GM12878 (cell line): ENCODE measurements around the gene ACOX1.

Source experiments
- POLR2A ChIP-seq: IDR thresholded peaks from 2 replicates; pipeline ENCODE4 v1.6.1; 2011; ENCODE audit warnings: low read depth, mild to moderate bottlenecking, low read length
- SPI1 ChIP-seq: IDR thresholded peaks from 2 replicates; pipeline ENCODE4 v1.6.1; 2011; ENCODE audit warnings: low read depth, mild to moderate bottlenecking, low read length, moderate library complexity, borderline replicate concordance; ENCODE audit not compliant: insufficient read depth
- SUZ12 ChIP-seq: fragments of 200-600 bp; sonication (generic); IDR thresholded peaks from one replicate; pipeline ENCODE4 v1.6.1; 2018; ENCODE audit warnings: antibody characterized with exemption, mild to moderate bottlenecking; ENCODE audit not compliant: unreplicated experiment
- USF1 ChIP-seq: IDR thresholded peaks from 2 replicates; pipeline ENCODE4 v1.6.1; 2011; ENCODE audit warnings: borderline replicate concordance, low read depth, mild to moderate bottlenecking, moderate library complexity, mixed read lengths, low read length; ENCODE audit not compliant: insufficient read depth; ENCODE audit errors: extremely low read length
- ZNF592 ChIP-seq: fragments of 450-650 bp; IDR thresholded peaks from 2 replicates; pipeline ENCODE4 v1.6.1; 2017; ENCODE audit warnings: mild to moderate bottlenecking, moderate library complexity

DNA sequence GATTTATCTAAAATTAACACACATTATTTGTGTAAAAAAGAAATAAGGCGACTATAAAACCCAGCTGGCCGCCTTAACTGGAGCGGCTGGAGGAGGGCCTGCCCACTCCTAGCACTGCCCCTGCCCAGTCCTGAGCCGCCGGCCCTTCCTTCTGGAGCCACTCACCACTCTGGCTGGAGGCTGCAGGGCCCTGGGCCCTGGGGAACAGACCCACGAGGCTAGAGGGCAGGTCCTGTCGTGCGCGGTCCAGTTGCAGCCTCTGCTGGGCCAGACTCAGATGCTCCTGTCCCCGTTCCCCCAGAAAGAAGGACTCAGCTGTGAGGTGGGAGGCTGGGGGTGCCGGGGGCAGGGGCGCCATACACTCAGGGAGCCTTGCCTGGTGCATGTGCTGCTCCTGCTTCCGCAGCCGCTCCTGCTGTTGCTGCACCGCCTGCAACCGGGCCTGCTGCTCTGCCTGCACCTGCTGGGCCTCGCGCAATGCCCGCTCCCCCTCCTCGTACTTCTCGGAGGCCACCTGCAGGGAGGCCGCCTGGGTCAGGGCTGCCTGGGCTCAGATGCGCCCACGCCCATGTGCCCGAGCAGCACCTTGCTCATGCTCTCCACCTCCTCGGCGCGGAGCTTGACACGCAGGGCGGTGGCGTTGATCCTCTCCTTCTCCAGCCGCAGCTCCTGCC, 65.3 kb downstream of the ACOX1 start:
- TF ChIP-seq POLR2A (no peak), SPI1 (no peak), ZNF592 (no peak), USF1 (no peak), SUZ12 (no peak)
